HG03159 (cell line): Measurements from ENCODE around the gene DCAF7.

ENCODE experiments used
- ATAC-seq: cut with Tn5 transposase; IDR thresholded peaks from one replicate; pipeline ENCODE4 v1.9.1; 2021; ENCODE audit warnings: mild to moderate bottlenecking, moderate library complexity; ENCODE audit not compliant: unreplicated experiment

DCAF7 gene

GRCh38 chr17:63579633-63580032, 29.4 kb downstream of the DCAF7 start:
- no peak for ATAC-seq

- ATAC-seq = no peak
Measured at GRCh38 chr17:63587770-63588169, 37.5 kb downstream of the DCAF7 start.

GRCh38 chr17:63588797-63589196, 38.5 kb downstream of the DCAF7 start:
- ATAC-seq = no peak

- ATAC-seq = no peak
Measured at GRCh38 chr17:63589646-63590045, 39.4 kb downstream of the DCAF7 start.

- no peak for ATAC-seq
Measured at GRCh38 chr17:63592797-63593196, 42.5 kb downstream of the DCAF7 start.

GRCh38 chr17:63595132-63595531, 44.9 kb downstream of the DCAF7 start:
- ATAC-seq = no peak

GRCh38 chr17:63596856-63597586, 46.7 kb downstream of the DCAF7 start:
- ATAC-seq = no peak

GRCh38 chr17:63598281-63598680, 48.0 kb downstream of the DCAF7 start:
- ATAC-seq = no peak

GRCh38 chr17:63600569-63601438, 50.5 kb downstream of the DCAF7 start, which contains the start of gene TACO1:
TACO1 (plus strand) TSS chr17:63600895; CDS start chr17:63601084, 189 bp downstream.
- peak; percentile 82 for ATAC-seq

- no peak for ATAC-seq
Measured at GRCh38 chr17:63601439-63602371, 51.4 kb downstream of the DCAF7 start.

GRCh38 chr17:63609816-63610573, 59.7 kb downstream of the DCAF7 start:
- ATAC-seq = no peak

- ATAC-seq = no peak
Measured at GRCh38 chr17:63610854-63611253, 60.6 kb downstream of the DCAF7 start.

- ATAC-seq = no peak
Measured at GRCh38 chr17:63611354-63611753, 61.1 kb downstream of the DCAF7 start.

- ATAC-seq = no peak
Measured at GRCh38 chr17:63613663-63614062, 63.4 kb downstream of the DCAF7 start.

- no peak for ATAC-seq
Measured at GRCh38 chr17:63621229-63621683, 71.0 kb downstream of the DCAF7 start.

- ATAC-seq = peak; percentile 93
Measured at GRCh38 chr17:63621684-63622573, 71.7 kb downstream of the DCAF7 start, which contains the start of gene MAP3K3. MAP3K3 (plus strand) TSS chr17:63622417; CDS start chr17:63622760, 343 bp downstream.

- ATAC-seq = peak; percentile 16
Measured at GRCh38 chr17:63622574-63623390, 72.5 kb downstream of the DCAF7 start.
